ENCODE measurements around the gene TWSG1. TPM values are rescaled to one million over a fixed set of nuclear protein-coding genes. Genes with fewer than 3 reads are reported as not detected.

The TWSG1 gene
- total and polyA plus RNA-seq, 2 of the 13 experiments (the other 11 are each of a cell fraction or from before 2014, with no cell fraction given), result 6.6 to 9.4 TPM

GRCh38 chr18:9334973-9335696 lies 562 bp downstream of the TWSG1 start (continued):
- no peak for TF ChIP-seq DPF2 (CRISPR knock-in tag; IDR thresholded peaks at IDR 0.05; ENCODE audit: borderline replicate concordance, low read depth)
- no peak for TF ChIP-seq TCF12 (IDR thresholded peaks at IDR 0.05)
- no peak for TF ChIP-seq TCF12 (CRISPR knock-in tag; IDR thresholded peaks at IDR 0.05)
- TF ChIP-seq ERF (CRISPR knock-in tag; IDR thresholded peaks at IDR 0.05), result no peak
- TF ChIP-seq ZNF407 (CRISPR knock-in tag; IDR thresholded peaks at IDR 0.05; ENCODE audit: not compliant biosample characterization), result no peak
- TF ChIP-seq PHF20 (CRISPR knock-in tag; IDR thresholded peaks at IDR 0.05), result no peak
- no peak for TF ChIP-seq ZNF484 (CRISPR knock-in tag; IDR thresholded peaks at IDR 0.05; ENCODE audit: borderline replicate concordance, low read depth)
- TF ChIP-seq ZFP36L2 (CRISPR knock-in tag; IDR thresholded peaks at IDR 0.05), result no peak
- TF ChIP-seq ZNF124 (CRISPR knock-in tag; IDR thresholded peaks at IDR 0.05), result no peak
- TF ChIP-seq ZZZ3 (CRISPR knock-in tag; IDR thresholded peaks at IDR 0.05; ENCODE audit: borderline replicate concordance), result no peak
- TF ChIP-seq, protein P1, sequence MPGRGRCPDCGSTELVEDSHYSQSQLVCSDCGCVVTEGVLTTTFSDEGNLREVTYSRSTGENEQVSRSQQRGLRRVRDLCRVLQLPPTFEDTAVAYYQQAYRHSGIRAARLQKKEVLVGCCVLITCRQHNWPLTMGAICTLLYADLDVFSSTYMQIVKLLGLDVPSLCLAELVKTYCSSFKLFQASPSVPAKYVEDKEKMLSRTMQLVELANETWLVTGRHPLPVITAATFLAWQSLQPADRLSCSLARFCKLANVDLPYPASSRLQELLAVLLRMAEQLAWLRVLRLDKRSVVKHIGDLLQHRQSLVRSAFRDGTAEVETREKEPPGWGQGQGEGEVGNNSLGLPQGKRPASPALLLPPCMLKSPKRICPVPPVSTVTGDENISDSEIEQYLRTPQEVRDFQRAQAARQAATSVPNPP (CRISPR knock-in tag; IDR thresholded peaks at IDR 0.05), result no peak
- no peak for TF ChIP-seq PHB2 (IDR thresholded peaks at IDR 0.05; ENCODE audit: partially characterized antibody)
- TF ChIP-seq XBP1 (CRISPR knock-in tag; IDR thresholded peaks at IDR 0.05), result no peak
- TF ChIP-seq BCL3 (CRISPR knock-in tag; IDR thresholded peaks at IDR 0.05), result 0 out of 2 replicates have a peak, but pooled peaks have one; percentile 47
- 0 out of 2 replicates have a peak, but pooled peaks have one; percentile 50 for TF ChIP-seq SIN3A (IDR thresholded peaks at IDR 0.05; ENCODE audit: borderline replicate concordance, low read depth, low read length)
- no peak for TF ChIP-seq ZNF224 (CRISPR knock-in tag; IDR thresholded peaks at IDR 0.05)
- TF ChIP-seq THRA (CRISPR knock-in tag; IDR thresholded peaks at IDR 0.05; ENCODE audit: borderline replicate concordance), result no peak
- TF ChIP-seq RNF2 (conservative IDR thresholded peaks at IDR 0.05; ENCODE audit: low read depth), result 0 out of 2 replicates have a peak, but pooled peaks have one; percentile 56

Data from HepG2 (cell line).